ENCODE data around the gene MESD. TPM values are rescaled to one million over a fixed set of nuclear protein-coding genes. Genes with fewer than 3 reads are reported as not detected.
A peak's percentile ranks its signal among the peaks of the same experiment; 100 is the strongest.
"Not testable (repeated sequence)": the region's sequence is repeated elsewhere in the genome, so short reads cannot be mapped to it uniquely, and the experiment has no call there.

Gene MESD
- total RNA-seq, 1 donor from 2014 or later, result 30.7 TPM

- DNase-seq (ENCODE audit: low spot score), result not testable (repeated sequence)
Observed at GRCh38 chr15:80965454-80965853, 24.2 kb downstream of the MESD start.

- no peak for DNase-seq (ENCODE audit: low spot score)
Observed at GRCh38 chr15:80958818-80959495, 30.7 kb downstream of the MESD start.

- no peak for DNase-seq (ENCODE audit: low spot score)
Observed at GRCh38 chr15:80957976-80958375, 31.6 kb downstream of the MESD start.

- no peak for DNase-seq (ENCODE audit: low spot score)
Observed at GRCh38 chr15:80957556-80957955, 32.1 kb downstream of the MESD start.

- DNase-seq (ENCODE audit: low spot score), result not testable (repeated sequence)
Observed at GRCh38 chr15:80955571-80956452, 33.8 kb downstream of the MESD start.

GRCh38 chr15:80953953-80954778 is 35.5 kb downstream of the MESD start:
- no peak for DNase-seq (ENCODE audit: low spot score)

- no peak for DNase-seq (ENCODE audit: low spot score)
Observed at GRCh38 chr15:80953001-80953952, 36.3 kb downstream of the MESD start.

GRCh38 chr15:80951941-80952340 is 37.7 kb downstream of the MESD start:
- no peak for DNase-seq (ENCODE audit: low spot score)

- no peak for DNase-seq (ENCODE audit: low spot score)
Observed at GRCh38 chr15:80950291-80951078, 39.1 kb downstream of the MESD start.

GRCh38 chr15:80949756-80950155 is 39.9 kb downstream of the MESD start:
- DNase-seq (ENCODE audit: low spot score), result no peak

GRCh38 chr15:80948651-80949292 is 40.8 kb downstream of the MESD start:
- no peak for DNase-seq (ENCODE audit: low spot score)

GRCh38 chr15:80946576-80946975 is 43.0 kb downstream of the MESD start:
- DNase-seq (ENCODE audit: low spot score), result no peak

- DNase-seq (ENCODE audit: low spot score), result no peak
Observed at GRCh38 chr15:80945605-80946004, 44.0 kb downstream of the MESD start.

GRCh38 chr15:80944818-80945217 is 44.8 kb downstream of the MESD start:
- no peak for DNase-seq (ENCODE audit: low spot score)

- peak; percentile 20 for DNase-seq (ENCODE audit: low spot score)
Observed at GRCh38 chr15:80942746-80943565, 46.7 kb downstream of the MESD start.

GRCh38 chr15:80942266-80942665 is 47.4 kb downstream of the MESD start:
- no peak for DNase-seq (ENCODE audit: low spot score)

- DNase-seq (ENCODE audit: low spot score), result no peak
Observed at GRCh38 chr15:80940851-80941250, 48.8 kb downstream of the MESD start.

- DNase-seq (ENCODE audit: low spot score), result no peak
Observed at GRCh38 chr15:80940331-80940730, 49.3 kb downstream of the MESD start.

- no peak for DNase-seq (ENCODE audit: low spot score)
Observed at GRCh38 chr15:80939216-80939615, 50.4 kb downstream of the MESD start.
